T-helper 1 cell (primary cell): ENCODE results near the gene CACNG4.
A peak's percentile ranks its signal among the peaks of the same experiment; 100 is the strongest.

Experiments used
- DNase-seq, 5 donors: peaks; one replicate each; pipeline ENCODE4 v3.0.0-alpha.2; 2012 to 2020

The CACNG4 gene

GRCh38 chr17:67067571-67068482 is 103.3 kb downstream of the CACNG4 start:
- DNase-seq: no peak

DNA sequence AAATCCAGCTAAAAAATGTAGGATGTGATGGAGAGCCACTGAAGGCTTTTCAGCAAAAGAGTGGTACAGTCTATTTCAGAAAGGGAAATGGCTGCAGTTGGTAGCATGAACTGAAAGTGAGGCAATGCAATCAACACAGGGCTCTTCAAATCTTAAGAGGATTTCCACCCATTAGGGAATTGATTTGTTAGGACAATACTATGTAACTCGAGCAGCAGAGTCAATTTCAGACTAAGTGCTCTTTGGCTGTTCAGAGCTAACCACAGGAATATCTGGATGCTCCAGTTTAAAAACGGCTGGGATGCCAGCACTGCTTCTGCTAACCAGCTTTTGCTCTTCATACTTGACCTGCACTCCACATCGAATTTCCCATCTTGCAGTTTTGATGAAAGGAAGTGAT is 104.5 kb downstream of the CACNG4 start:
- no peak for DNase-seq

- DNase-seq: no peak
Observed at GRCh38 chr17:67069603-67070136, 105.2 kb downstream of the CACNG4 start.

GRCh38 chr17:67071595-67071994 is 107.1 kb downstream of the CACNG4 start:
- no peak for DNase-seq

DNA sequence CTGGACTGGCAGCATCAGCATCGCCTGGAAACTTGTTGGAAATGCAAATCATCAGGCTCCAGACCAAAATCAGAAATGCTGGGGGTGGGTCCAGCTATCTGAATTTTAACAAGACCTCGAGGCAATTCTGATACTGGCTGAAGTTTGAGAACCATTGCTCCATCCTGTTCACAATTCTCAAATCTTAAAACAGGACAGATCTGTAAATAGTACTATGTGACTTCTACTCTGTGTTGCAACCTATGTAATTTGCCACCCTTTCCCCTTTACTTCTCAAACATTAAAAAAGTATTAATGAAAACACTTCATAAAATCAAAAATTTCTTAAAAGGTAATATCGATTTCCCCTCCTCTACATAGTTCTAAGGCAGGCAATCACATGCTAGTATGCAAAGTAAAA is 108.4 kb downstream of the CACNG4 start:
- DNase-seq: no peak

GRCh38 chr17:67074781-67075180 is 110.3 kb downstream of the CACNG4 start:
- DNase-seq: no peak

DNA sequence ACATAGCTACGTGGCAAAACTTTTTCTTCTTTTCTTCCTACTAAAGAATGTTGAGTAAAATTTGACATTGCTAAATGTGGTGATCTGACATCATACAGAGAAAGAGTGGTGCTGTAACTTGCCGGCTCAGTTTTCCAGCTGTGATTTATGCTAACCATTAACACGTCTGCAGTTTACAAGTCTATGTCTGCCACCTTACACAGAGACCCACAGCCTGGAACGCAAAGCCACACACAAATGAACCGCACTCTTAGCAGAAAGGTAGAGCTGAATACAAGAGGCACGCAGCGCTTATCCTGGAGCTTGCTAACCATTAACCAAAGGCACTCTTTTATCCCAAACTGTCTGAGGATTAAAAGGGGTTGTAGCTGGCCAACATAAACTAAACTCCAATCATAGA is 111.8 kb downstream of the CACNG4 start:
- DNase-seq: no peak

DNA sequence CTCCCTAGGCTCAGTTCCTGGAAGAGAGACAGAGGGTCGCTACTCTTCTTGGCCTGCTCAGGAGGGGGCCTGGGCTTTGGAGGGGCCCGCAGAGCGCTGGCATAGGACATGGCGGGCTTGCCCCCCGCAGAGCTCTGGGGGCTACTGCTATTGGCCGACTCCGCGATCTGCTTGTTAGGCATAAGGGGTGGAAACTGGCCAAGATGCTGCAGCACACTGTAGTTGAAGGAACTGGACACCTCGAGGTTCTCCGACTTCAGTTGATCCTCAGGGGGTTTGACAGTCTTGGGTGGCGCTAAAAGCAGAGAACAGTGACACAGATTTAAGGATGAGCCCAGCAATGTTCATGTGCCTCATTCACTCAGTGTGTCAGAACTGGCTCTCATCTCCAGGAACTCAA is 113.8 kb downstream of the CACNG4 start:
- DNase-seq: no peak

- no peak for DNase-seq
Observed at GRCh38 chr17:67079491-67079890, 115.0 kb downstream of the CACNG4 start.

DNA sequence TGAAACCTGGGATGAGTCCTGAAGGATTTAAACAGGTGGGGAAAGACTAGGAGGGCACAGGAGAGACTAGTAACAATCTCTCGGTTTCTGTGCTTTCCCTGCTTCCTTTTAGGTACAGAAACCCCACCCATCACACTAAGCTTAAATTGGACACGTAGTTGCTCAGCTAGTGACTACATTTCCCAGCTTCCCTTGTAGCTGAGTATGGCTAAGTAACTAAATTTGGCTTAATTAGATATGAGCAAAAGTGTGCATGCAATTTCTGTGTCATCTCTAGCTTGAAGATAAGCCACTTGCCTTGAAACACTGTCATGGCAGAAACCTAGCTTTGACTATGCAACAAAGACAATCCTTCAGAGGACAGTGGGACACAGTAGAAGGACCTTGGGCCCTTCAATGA is 116.3 kb downstream of the CACNG4 start:
- DNase-seq: no peak

- DNase-seq: peak in 1 of 5 donors; percentile 27
Observed at GRCh38 chr17:67082107-67082506, 117.6 kb downstream of the CACNG4 start.
